Left lung (tissue), 10 donors: Measurements from ENCODE around the gene RAB13. TPM values are rescaled to one million over a fixed set of nuclear protein-coding genes. Genes with fewer than 3 reads are reported as not detected.
"Not testable (repeated sequence)": the region's sequence is repeated elsewhere in the genome, so short reads cannot be mapped to it uniquely, and the experiment has no call there.

ENCODE experiments used
- ATAC-seq: fragments of 200-7000 bp; cut with Tn5 transposase; one replicate; pipeline ENCODE4 v1.9.1; 2020; ENCODE audit warnings: moderate library complexity
- DNase-seq, 4 donors: peaks; one replicate each; pipeline ENCODE4 v3.0.0-alpha.2; 2013 to 2020
- H3K27ac ChIP-seq, 2 donors: fragments of 200-600 bp; sonication (generic) in 1 of 2; one replicate each; pipeline versions ENCODE4 v1.5.0 to v1.8.0; 2020 to 2021
- H3K27me3 ChIP-seq, 2 donors: fragments of 200-600 bp; sonication (generic) in 1 of 2; one replicate each; pipeline versions ENCODE4 v1.5.0 to v1.8.0; 2020 to 2021
- H3K36me3 ChIP-seq, 2 donors: fragments of 200-600 bp; sonication (generic) in 1 of 2; one replicate each; pipeline versions ENCODE4 v1.5.0 to v1.8.0; 2020 to 2021
- H3K4me1 ChIP-seq, 2 donors: fragments of 200-600 bp; one replicate each; pipeline ENCODE4 v1.8.0; 2021
- H3K4me3 ChIP-seq, 2 donors: fragments of 200-600 bp; sonication (generic) in 1 of 2; one replicate each; pipeline versions ENCODE4 v1.5.0 to v1.8.0; 2020 to 2021; ENCODE audit warnings: mild to moderate bottlenecking in 1 of 2
- H3K9me3 ChIP-seq, 2 donors: fragments of 200-600 bp; sonication (generic) in 1 of 2; one replicate each; pipeline versions ENCODE4 v1.5.0 to v1.8.0; 2020 to 2021
- intact Hi-C, 2 donors: fragments of 100-400 bp; cut with DNase I; formaldehyde crosslinking; loops; one replicate each; pipeline versions ENCODE4 v1.11.2 to v1.14.2; 2022
- polyA plus RNA-seq, 6 donors: library from polyadenylated mRNA; unstranded; fragments of 120-200 nt; gene quantifications; one replicate each; pipeline ENCODE4 v1.2.1, GENCODE V29; 2013; ENCODE audit not compliant: insufficient read length in 6 of 6
- total RNA-seq, 2 donors: library from RNA; stranded (reverse); fragmentation: NEBNext Ultra II Directional; extraction: Animal tissue kit (Norgen Biotek cat#: 25700); gene quantifications; one replicate each; pipeline ENCODE4 v1.2.1, GENCODE V29; 2021
- TF ChIP-seq, protein P1 (sequence below), 2 donors: fragments of 200-600 bp; sonication (generic) in 1 of 2; IDR thresholded peaks; one replicate each; pipeline versions ENCODE4 v1.5.0 to v1.8.0; 2021; ENCODE audit warnings: antibody characterized with exemption in 2 of 2
- donor health status: DM: no; HTN: yes; CAD: no.
- donor health status: DM: no; HTN: no; CAD: no.

The RAB13 gene
- total and polyA plus RNA-seq, 8 donors: 122 to 171 (median 157) TPM

DNA sequence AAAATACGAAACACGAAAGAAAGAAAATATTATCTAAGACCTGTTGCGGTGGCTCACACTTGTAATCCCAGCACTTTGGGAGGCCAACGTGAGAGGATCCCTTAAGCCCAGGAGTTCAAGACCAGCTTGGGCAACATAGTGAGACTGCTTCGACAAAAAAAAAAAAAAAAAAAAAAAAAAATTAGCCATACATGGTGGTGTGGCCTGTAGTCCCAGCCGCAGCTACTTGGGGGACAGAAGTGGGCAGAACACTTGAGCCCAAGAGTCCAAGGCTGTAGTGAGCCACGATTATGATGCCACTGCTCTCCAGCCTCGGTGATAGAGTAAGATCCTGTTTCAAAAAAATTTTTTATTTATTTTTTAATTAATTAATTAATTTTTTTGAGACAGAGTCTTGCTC lies 1.5 kb upstream of the RAB13 start:
- Histone ChIP-seq H3K9me3 (no peaks in the 10 kb centered on the region), H3K27ac (peak overlapping the region; percentile 86 to 93), H3K4me1 (peaks cover 30 to 56% of the 10 kb centered on the region in 2 donors), H3K27me3 (no peaks in the 10 kb centered on the region), H3K36me3 (peaks cover 0 to 22% of the 10 kb centered on the region in 2 donors), H3K4me3 (no peak overlapping the region)
- ATAC-seq (no peak), DNase-seq (no peak)
- TF ChIP-seq, protein P1, sequence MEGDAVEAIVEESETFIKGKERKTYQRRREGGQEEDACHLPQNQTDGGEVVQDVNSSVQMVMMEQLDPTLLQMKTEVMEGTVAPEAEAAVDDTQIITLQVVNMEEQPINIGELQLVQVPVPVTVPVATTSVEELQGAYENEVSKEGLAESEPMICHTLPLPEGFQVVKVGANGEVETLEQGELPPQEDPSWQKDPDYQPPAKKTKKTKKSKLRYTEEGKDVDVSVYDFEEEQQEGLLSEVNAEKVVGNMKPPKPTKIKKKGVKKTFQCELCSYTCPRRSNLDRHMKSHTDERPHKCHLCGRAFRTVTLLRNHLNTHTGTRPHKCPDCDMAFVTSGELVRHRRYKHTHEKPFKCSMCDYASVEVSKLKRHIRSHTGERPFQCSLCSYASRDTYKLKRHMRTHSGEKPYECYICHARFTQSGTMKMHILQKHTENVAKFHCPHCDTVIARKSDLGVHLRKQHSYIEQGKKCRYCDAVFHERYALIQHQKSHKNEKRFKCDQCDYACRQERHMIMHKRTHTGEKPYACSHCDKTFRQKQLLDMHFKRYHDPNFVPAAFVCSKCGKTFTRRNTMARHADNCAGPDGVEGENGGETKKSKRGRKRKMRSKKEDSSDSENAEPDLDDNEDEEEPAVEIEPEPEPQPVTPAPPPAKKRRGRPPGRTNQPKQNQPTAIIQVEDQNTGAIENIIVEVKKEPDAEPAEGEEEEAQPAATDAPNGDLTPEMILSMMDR (IDR thresholded peaks at IDR 0.05): no peak
- intact Hi-C loops: loop anchor here in 1 of 2 donors (10.0 kb wide), 1 partner anchor 193 kb away; no protein-coding TSS in a partner anchor

DNA sequence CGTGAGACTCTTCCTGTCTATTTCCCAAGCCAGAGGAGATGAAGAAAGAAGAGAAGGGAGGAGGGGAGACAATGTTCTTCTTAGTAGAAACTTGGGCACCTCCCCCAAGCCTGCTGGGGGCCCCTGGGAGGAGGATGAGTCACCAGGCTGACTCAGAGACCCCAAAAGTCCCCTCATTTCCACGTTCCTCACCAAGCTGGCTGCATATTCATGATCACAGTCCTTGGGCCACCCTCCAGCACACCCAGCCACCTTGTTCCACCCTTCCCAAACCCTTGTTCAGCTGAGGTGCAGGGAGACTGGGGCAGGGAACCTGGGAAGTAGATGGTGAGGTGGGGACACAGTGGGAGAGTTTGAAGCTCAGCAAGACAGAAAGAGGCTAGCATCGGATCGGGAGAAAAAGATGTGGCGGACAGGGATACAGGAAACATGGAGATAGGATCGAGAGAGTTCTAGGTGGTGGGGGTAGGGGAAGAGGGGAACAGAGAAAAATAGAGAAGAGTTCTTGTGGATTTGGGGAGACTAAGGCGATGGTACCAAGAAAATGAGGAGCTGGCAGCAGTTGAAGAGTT lies 712 bp downstream of the RAB13 start:
- H3K27ac ChIP-seq: peak overlapping the region; percentile 86 to 93
- DNase-seq (peak in 1 of 4 donors; percentile 52), ATAC-seq (peak; percentile 13)
- peak overlapping the region; percentile 54 to 70 for H3K4me3 ChIP-seq
- H3K9me3 ChIP-seq: no peaks in the 10 kb centered on the region
- intact Hi-C loops: loop anchor here in 1 of 2 donors (10.0 kb wide), 1 partner anchor 191 kb away; no protein-coding TSS in a partner anchor
- peaks cover 20 to 55% of the 10 kb centered on the region in 2 donors for H3K4me1 ChIP-seq
- H3K27me3 ChIP-seq: no peaks in the 10 kb centered on the region
- TF ChIP-seq, protein P1 (IDR thresholded peaks at IDR 0.05): no peak
- H3K36me3 ChIP-seq: peaks cover 0 to 30% of the 10 kb centered on the region in 2 donors

DNA sequence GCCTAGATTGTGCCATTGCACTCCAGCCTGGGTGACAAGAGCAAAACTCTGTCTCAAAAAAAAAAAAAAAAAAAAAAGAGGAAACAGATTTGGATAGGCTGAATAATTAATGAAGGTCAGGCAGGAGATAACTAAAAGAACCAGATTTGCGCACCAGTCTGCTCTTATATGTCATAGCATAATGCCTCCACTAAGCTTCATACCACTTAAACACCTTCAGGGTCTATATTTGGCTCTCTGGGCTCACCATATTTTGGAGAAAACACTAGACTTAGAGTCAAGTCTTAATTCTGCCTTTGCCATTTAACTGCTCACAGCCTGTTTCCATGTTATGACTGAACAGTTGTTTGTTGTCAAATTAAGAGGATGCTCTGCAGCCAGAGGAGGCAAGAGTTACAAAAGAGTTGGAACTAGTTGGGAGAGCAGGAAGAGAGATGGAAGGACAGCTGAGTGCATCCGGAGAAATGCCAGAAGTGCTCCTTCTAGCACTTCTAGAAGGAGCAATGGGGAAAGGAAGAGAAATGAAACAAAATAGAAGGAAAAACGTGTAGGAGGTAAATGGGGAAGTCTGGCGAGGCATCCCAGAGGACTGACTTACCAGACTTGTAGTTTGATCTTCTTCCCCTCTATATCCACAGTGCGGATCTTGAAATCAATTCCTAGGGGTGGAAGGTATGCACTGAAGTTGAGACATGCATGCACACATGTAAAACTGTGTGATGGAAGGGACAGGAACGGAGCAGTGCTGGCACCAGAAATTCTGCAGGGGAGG lies 1.8 kb downstream of the RAB13 start:
- TF ChIP-seq, protein P1 (IDR thresholded peaks at IDR 0.05): no peak
- peak in 1 of 4 donors; percentile 72 for DNase-seq

DNA sequence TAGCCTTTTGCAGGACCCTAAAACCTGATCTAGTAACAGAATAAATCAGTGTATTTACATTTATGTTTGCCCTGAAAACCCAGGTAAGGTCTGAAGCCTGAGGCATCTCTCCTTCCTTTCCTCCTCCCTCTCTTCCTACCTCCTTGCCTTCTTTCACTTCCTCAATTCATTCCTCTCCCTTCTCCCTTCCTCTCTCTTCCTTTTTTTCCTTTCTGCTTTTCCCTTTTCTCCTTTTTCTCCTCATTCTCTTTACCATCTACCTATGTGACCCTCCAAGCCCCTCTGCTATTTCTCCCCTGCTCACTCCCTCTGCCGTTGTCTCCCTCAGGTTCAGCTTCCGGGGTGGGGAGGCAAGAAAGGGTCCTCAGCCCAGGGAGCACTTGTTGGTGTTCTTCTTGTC lies 4.4 kb downstream of the RAB13 start:
- H3K27ac ChIP-seq: peak overlapping the region; percentile 19 to 28
- H3K9me3 ChIP-seq, H3K27me3 ChIP-seq, H3K4me3 ChIP-seq, ATAC-seq, DNase-seq: not testable (repeated sequence)
- peaks cover 0 to 36% of the 10 kb centered on the region in 2 donors for H3K36me3 ChIP-seq
- peaks cover 20 to 66% of the 10 kb centered on the region in 2 donors for H3K4me1 ChIP-seq
- intact Hi-C loops: loop anchor here in 1 of 2 donors (10.0 kb wide), 1 partner anchor 187 kb away; no protein-coding TSS in a partner anchor

More for the DNA sequence above, 1.8 kb downstream of the RAB13 start:
- Histone ChIP-seq H3K9me3 (no peaks in the 10 kb centered on the region), H3K27ac (peak overlapping the region; percentile 86 to 93), H3K27me3 (no peaks in the 10 kb centered on the region), H3K36me3 (peaks cover 0 to 30% of the 10 kb centered on the region in 2 donors), H3K4me1 (peaks cover 20 to 55% of the 10 kb centered on the region in 2 donors), H3K4me3 (peak overlapping the region; percentile 54 to 70)
- no peak for ATAC-seq
- intact Hi-C loops: loop anchor here in 1 of 2 donors (10.0 kb wide), 1 partner anchor 190 kb away; no protein-coding TSS in a partner anchor

DNA sequence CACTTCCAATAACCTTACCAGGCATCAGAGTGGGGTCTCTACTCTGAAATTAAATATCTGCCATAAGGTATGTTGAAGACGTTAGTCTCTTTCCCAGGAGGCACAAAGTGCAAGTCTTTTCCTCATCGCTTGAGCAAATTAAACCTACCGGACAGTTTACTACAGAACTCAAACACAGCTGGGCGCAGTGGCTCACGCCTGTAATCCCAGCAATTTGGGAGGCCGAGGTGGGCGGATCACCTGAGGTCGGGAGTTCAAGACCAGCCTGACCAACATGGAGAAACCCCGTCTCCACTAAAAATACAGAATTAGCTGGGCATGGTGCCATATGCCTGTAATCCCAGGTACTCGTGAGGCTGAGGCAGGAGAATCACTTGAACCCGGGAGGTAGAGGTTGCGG lies 7.0 kb downstream of the RAB13 start:
- H3K4me3 ChIP-seq, H3K27me3 ChIP-seq, DNase-seq, H3K9me3 ChIP-seq, ATAC-seq, intact Hi-C loops, H3K27ac ChIP-seq: not testable (repeated sequence)
- Histone ChIP-seq H3K4me1 (peaks cover 17 to 61% of the 10 kb centered on the region in 2 donors), H3K36me3 (peaks cover 0 to 55% of the 10 kb centered on the region in 2 donors)
